Measurements from ENCODE around the gene KANSL1.
A peak's percentile ranks its signal among the peaks of the same experiment; 100 is the strongest.
"Not testable (repeated sequence)": the region's sequence is repeated elsewhere in the genome, so short reads cannot be mapped to it uniquely, and the experiment has no call there.

Gene KANSL1

DNA sequence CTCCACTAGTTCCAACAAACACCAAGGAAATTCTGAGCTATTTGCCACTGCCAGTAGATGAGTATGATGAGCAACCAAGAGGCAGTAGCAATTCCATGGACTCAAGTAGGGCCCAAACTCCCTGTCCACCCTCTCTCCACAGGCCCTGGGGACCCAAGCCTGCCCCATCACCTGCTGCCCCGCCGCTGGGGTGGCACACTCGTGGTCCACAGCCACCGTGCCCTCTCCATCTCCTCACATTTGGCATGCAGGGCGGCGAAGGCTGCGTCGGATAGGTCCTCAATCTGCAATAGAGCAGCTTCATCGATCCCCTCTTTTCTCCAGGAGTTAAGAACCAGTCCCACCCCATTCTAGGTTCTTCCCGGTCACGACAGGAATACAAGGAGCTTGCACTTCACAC is 160.3 kb downstream of the KANSL1 start:
- no peak for DNase-seq

DNA sequence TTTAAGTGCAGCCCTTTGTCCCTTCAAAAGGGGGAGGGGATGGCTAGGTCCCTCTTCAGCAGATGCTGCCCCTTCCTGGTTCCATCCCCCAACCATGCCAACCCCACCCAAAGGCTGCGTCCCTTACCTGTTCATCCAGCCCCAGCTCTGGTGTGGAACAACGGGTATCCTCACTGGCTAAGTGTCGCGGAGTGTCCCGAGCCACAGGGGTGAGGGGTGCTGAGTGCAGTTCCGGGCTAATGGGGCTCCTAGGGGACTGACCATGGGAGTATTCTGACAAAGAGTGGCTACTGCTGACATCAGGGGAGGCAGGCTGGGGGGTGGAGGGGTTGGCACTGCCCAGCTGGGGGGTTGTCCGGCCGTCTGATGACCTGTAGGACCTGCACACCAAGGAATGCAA is 161.3 kb downstream of the KANSL1 start:
- no peak for DNase-seq

DNA sequence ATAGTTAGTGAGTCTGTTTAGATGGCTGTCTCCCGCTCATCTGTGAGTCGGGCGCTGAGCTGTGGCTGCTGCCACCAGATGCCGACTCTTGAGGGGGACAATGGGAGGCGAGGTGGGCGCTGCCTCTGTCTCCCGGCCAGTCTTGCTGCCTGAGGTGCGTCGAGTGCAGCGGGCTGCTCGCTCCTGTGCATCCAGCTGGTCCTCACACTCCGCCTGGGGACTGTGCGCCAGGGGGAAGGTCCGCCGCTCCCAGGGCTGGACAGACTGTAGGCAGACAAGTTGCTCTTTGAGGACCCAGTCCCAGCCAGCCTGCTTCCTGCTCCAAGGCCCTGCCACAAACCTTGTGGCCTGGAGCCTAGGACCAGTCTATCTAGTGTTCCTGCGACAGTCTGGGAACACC is 161.8 kb downstream of the KANSL1 start:
- DNase-seq: no peak

DNA sequence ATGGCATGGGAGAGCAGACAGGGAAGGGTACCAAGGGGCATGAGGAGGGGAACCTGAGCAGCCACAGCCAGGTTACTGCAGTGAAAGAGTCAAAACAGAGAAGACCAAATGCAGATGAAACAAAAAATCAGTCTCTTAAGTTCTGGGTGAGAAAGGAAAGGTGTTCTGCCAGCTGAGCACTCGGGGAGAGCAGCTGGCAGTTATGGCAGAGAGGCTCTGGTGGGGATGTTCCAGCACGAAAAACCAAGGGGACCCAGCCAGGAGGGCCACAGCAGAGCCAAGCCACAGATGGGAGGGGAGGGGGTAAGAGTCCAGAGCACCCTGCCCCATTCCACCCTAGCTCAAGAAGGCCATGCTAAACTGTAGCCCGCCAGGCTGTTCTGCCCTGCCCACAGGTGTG is 162.5 kb downstream of the KANSL1 start:
- no peak for DNase-seq

DNA sequence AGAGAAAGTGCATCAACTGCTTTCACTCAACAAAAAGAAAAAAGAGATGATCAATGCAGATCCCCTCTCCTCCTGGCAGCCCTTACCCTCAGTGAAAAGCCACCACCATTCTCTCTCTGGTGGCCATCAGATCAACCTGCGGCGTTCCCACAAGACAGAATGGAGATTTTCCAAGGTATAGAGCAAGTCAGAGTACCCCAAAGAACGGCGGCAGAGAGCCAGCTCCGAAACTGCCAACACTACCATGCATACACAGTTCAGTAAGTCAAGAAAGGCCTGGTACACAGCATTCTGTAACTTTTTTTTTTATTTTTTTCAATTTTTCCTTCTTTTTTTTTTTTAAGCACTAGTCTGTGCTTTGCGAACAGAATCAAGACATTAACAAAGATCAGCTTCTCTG is 163.6 kb downstream of the KANSL1 start:
- no peak for DNase-seq

DNA sequence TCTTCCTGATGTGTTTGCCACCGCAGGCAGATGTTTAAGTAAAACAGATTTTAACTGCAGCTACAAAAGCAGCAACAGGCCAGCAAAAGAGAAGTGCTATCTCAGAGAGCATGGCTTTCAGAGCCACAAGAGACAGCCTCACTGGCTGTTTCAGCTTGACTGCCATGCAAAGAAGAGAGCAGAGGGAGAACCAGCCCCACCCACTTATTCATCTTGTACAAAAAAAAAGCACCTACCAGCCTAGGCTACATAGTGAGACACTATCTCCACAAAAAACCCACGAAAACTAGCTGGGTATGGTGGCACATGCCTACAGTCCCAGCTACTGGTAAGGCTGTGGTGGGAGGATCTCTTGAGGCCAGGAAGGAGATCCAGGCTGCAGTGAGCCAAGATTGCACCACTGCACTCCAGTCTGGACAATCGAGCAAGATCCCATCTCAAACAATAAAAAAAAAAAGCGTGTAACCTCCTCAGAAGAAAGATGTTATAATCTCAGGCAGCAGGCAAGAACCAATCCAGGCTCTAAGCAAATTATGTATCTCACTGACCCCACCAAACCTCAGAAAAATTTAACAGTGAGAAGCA is 164.2 kb downstream of the KANSL1 start:
- no peak for DNase-seq

DNA sequence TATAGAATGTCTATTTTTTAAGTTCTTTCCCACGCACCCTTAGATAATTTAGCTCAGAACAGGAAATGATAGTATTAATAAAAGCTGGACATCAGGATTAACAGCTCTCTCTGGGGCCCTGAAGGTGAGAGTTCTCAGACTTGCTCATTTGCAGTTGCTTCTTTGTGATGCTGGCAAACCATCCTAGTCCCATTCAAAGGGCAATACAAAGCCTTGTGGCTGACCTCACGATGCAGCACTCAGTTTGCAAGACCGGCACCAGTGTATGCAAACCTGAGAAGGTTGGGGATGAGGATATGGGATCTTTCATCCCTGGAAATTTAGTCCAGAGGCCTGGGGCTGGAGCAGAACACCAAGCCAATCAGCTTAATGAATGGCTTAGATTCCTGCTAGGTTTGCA is 164.9 kb downstream of the KANSL1 start:
- no peak for DNase-seq

DNA sequence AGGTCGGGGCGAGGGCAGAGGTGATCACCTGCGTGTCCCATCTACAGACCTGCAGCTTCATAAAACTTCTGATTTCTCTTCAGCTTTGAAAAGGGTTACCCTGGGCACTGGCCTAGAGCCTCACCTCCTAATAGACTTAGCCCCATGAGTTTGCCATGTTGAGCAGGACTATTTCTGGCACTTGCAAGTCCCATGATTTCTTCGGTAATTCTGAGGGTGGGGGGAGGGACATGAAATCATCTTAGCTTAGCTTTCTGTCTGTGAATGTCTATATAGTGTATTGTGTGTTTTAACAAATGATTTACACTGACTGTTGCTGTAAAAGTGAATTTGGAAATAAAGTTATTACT is 165.3 kb downstream of the KANSL1 start:
- no peak for DNase-seq

DNA sequence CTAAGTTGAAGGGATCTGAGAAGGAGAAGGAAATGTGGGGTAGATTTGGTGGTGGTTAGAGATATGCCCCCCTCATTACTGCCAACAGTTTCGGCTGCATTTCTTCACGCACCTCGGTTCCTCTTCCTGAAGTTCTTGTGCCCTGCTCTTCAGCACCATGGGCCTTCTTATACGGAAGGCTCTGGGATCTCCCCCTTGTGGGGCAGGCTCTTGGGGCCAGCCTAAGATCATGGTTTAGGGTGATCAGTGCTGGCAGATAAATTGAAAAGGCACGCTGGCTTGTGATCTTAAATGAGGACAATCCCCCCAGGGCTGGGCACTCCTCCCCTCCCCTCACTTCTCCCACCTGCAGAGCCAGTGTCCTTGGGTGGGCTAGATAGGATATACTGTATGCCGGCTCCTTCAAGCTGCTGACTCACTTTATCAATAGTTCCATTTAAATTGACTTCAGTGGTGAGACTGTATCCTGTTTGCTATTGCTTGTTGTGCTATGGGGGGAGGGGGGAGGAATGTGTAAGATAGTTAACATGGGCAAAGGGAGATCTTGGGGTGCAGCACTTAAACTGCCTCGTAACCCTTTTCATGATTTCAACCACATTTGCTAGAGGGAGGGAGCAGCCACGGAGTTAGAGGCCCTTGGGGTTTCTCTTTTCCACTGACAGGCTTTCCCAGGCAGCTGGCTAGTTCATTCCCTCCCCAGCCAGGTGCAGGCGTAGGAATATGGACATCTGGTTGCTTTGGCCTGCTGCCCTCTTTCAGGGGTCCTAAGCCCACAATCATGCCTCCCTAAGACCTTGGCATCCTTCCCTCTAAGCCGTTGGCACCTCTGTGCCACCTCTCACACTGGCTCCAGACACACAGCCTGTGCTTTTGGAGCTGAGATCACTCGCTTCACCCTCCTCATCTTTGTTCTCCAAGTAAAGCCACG is 165.9 kb downstream of the KANSL1 start:
- DNase-seq: no peak

DNA sequence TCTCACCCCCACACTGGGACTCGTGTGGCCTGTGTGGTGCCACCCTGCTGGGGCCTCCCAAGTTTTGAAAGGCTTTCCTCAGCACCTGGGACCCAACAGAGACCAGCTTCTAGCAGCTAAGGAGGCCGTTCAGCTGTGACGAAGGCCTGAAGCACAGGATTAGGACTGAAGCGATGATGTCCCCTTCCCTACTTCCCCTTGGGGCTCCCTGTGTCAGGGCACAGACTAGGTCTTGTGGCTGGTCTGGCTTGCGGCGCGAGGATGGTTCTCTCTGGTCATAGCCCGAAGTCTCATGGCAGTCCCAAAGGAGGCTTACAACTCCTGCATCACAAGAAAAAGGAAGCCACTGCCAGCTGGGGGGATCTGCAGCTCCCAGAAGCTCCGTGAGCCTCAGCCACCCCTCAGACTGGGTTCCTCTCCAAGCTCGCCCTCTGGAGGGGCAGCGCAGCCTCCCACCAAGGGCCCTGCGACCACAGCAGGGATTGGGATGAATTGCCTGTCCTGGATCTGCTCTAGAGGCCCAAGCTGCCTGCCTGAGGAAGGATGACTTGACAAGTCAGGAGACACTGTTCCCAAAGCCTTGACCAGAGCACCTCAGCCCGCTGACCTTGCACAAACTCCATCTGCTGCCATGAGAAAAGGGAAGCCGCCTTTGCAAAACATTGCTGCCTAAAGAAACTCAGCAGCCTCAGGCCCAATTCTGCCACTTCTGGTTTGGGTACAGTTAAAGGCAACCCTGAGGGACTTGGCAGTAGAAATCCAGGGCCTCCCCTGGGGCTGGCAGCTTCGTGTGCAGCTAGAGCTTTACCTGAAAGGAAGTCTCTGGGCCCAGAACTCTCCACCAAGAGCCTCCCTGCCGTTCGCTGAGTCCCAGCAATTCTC is 166.8 kb downstream of the KANSL1 start:
- DNase-seq: no peak

DNA sequence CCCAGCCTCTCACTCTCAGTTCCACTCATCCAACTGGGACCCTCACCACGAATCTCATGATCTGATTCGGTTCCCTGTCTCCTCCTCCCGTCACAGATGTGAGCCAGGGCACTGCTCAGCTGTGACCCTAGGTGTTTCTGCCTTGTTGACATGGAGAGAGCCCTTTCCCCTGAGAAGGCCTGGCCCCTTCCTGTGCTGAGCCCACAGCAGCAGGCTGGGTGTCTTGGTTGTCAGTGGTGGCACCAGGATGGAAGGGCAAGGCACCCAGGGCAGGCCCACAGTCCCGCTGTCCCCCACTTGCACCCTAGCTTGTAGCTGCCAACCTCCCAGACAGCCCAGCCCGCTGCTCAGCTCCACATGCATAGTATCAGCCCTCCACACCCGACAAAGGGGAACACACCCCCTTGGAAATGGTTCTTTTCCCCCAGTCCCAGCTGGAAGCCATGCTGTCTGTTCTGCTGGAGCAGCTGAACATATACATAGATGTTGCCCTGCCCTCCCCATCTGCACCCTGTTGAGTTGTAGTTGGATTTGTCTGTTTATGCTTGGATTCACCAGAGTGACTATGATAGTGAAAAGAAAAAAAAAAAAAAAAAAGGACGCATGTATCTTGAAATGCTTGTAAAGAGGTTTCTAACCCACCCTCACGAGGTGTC is 167.6 kb downstream of the KANSL1 start:
- DNase-seq: no peak

DNA sequence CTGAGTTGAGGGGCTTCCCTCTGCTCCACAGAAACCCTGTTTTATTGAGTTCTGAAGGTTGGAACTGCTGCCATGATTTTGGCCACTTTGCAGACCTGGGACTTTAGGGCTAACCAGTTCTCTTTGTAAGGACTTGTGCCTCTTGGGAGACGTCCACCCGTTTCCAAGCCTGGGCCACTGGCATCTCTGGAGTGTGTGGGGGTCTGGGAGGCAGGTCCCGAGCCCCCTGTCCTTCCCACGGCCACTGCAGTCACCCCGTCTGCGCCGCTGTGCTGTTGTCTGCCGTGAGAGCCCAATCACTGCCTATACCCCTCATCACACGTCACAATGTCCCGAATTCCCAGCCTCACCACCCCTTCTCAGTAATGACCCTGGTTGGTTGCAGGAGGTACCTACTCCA is 168.2 kb downstream of the KANSL1 start:
- no peak for DNase-seq

DNA sequence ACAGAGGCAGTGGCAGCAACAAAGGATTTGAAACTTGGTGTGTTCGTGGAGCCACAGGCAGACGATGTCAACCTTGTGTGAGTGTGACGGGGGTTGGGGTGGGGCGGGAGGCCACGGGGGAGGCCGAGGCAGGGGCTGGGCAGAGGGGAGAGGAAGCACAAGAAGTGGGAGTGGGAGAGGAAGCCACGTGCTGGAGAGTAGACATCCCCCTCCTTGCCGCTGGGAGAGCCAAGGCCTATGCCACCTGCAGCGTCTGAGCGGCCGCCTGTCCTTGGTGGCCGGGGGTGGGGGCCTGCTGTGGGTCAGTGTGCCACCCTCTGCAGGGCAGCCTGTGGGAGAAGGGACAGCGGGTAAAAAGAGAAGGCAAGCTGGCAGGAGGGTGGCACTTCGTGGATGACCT is 168.6 kb downstream of the KANSL1 start:
- DNase-seq: no peak

DNA sequence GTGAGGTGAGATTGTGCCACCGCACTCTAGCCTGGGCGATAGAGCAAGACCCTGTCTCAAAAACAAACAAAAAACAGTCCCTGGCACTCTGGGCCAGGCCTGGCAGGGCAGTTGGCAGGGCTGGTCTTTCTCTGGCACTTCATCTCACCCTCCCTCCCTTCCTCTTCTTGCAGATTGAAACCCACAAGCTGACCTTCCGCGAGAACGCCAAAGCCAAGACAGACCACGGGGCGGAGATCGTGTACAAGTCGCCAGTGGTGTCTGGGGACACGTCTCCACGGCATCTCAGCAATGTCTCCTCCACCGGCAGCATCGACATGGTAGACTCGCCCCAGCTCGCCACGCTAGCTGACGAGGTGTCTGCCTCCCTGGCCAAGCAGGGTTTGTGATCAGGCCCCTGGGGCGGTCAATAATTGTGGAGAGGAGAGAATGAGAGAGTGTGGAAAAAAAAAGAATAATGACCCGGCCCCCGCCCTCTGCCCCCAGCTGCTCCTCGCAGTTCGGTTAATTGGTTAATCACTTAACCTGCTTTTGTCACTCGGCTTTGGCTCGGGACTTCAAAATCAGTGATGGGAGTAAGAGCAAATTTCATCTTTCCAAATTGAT is 169.3 kb downstream of the KANSL1 start:
- DNase-seq: no peak

DNA sequence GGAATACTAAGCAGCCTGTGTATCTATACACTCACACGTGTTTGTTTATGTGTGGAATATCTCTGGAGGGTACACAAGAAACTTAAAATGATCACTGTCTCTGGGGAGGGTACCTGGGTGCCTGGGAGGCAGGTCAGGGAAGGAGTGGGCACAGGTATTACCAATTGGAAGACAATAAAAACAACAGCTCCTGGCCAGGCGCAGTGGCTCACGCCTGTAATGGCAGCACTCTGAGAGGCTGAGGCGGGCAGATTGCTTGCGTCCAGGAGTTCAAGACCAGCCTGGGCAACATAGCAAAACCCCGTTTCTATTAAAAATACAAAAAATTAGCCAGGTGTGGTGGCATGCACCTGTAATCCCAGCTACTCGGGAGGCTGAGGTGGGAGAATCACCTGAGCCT is 169.9 kb downstream of the KANSL1 start:
- not testable (repeated sequence) for DNase-seq

DNA sequence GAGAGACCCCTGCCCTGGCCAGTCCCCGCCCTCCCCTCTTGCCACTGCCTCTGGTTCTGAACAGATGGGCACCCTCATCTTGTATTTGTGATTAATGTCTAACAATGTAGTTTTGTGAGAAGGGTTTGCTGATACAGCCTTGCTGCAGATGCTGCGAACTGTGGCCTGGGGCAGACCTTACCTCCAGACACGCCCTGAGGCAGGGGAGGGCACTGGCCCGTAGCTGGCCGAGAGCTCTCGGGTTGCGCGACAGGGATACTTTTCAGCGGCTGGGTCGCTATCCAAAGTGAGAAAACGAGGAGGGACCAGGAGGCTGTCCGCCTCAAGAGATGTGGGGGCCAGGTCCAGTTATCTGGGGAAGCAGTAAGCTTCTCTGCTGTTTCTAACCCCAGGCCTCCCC is 172.2 kb downstream of the KANSL1 start:
- no peak for DNase-seq

DNA sequence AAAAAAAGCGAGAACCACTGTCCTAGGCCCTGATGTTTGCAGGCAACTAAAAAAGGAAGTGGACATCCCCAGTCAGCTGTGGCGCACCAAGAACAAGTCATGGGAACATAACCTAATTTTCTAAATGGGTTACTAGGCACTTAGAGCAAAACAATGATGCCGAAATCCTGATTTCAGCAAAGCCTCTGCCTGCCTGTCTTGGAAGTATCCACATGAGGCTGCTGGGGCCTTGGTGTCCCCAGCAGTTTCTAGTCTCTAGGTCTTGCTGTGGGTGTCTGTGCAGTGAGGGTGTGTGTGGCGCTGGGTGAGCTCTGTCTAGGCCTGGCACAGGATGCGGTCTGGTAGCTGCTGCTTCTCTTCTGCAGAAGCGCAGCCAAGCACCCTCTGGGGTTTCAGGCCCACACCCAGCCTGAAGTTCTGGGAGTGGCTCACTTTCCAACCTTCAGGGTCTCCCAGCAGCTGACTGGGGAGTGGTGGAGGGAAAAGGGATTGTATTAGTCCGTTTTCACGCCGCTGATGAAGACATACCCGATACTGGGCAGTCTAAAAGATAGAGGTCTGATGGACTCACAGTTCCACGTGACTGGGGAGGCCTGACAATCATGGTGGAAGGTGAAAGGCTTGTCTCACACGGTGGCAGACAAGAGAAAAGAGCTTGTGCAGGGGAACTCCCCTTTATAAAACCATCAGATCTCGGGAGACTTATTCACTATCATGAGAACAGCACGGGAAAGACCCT is 173.0 kb downstream of the KANSL1 start:
- peak; percentile 56 to 64 for DNase-seq

DNA sequence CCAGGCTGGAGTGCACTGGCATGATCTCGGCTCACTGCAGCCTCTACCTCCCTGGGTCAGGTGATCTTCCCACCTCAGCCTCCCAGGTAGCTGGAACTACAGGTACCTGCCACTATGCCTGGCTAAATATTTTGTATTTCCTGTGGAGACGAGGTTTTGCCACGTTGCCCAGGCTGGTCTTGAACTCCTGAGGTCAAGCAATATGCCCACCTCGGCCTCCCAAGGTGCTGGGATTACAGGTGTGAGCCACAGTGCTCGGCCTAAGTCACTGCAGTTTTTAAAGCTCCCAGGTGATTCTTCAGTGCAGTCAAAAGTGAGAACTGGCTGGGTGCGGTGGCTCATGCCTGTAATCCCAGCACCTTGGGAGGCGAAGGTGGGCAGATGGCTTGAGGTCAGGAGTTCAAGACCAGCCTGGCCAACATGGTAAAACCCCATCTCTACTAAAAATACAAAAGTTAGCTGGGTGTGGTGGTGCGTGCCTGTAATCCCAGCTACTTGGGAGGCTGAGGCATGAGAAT is 173.8 kb downstream of the KANSL1 start:
- DNase-seq: not testable (repeated sequence)

DNA sequence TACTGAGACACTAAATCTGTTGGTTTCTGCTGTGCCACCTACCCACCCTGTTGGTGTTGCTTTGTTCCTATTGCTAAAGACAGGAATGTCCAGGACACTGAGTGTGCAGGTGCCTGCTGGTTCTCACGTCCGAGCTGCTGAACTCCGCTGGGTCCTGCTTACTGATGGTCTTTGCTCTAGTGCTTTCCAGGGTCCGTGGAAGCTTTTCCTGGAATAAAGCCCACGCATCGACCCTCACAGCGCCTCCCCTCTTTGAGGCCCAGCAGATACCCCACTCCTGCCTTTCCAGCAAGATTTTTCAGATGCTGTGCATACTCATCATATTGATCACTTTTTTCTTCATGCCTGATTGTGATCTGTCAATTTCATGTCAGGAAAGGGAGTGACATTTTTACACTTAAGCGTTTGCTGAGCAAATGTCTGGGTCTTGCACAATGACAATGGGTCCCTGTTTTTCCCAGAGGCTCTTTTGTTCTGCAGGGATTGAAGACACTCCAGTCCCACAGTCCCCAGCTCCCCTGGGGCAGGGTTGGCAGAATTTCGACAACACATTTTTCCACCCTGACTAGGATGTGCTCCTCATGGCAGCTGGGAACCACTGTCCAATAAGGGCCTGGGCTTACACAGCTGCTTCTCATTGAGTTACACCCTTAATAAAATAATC is 179.6 kb downstream of the KANSL1 start:
- no peak for DNase-seq

DNA sequence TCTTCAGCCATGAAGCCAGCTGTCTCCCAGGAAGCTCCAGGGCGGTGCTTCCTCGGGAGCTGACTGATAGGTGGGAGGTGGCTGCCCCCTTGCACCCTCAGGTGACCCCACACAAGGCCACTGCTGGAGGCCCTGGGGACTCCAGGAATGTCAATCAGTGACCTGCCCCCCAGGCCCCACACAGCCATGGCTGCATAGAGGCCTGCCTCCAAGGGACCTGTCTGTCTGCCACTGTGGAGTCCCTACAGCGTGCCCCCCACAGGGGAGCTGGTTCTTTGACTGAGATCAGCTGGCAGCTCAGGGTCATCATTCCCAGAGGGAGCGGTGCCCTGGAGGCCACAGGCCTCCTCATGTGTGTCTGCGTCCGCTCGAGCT is 180.1 kb downstream of the KANSL1 start:
- no peak for DNase-seq

DNA sequence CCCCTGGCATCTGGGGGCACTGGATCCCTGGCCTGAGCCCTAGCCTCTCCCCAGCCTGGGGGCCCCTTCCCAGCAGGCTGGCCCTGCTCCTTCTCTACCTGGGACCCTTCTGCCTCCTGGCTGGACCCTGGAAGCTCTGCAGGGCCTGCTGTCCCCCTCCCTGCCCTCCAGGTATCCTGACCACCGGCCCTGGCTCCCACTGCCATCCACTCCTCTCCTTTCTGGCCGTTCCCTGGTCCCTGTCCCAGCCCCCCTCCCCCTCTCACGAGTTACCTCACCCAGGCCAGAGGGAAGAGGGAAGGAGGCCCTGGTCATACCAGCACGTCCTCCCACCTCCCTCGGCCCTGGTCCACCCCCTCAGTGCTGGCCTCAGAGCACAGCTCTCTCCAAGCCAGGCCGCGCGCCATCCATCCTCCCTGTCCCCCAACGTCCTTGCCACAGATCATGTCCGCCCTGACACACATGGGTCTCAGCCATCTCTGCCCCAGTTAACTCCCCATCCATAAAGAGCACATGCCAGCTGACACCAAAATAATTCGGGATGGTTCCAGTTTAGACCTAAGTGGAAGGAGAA is 180.6 kb downstream of the KANSL1 start:
- DNase-seq: no peak

Data from activated CD4-positive, alpha-beta T cell treated with anti-CD3 and anti-CD28 coated beads, Interleukin-2, amount 50 U/mL, for 48 hours (primary cell).